Measurements from ENCODE around the gene RUSC2.

Gene RUSC2

GRCh38 chr9:35453786-35454185 lies 36.1 kb upstream of the RUSC2 start:
- H4K20me1 ChIP-seq (ENCODE audit: insufficient read depth) = no peaks in the 10 kb centered on the region

GRCh38 chr9:35464141-35465025 lies 25.5 kb upstream of the RUSC2 start:
- TF ChIP-seq CTCF (conservative IDR thresholded peaks at IDR 0.05; ENCODE audit: low read depth, low read length) = no peak
- no peaks in the 10 kb centered on the region for H3K79me2 ChIP-seq (ENCODE audit: insufficient read depth, low read depth)
- no peak overlapping the region for H3K9ac ChIP-seq
- H3K36me3 ChIP-seq (ENCODE audit: insufficient read depth) = no peaks in the 10 kb centered on the region
- H3K4me3 ChIP-seq (IDR thresholded peaks at IDR 0.05; ENCODE audit: insufficient read depth, low read depth, low read length) = no peak overlapping the region
- no peaks in the 10 kb centered on the region for H3K27me3 ChIP-seq (ENCODE audit: insufficient read depth, low read depth)
- H2AFZ ChIP-seq (ENCODE audit: low read depth) = no peak overlapping the region
- no peak overlapping the region for H3K27ac ChIP-seq
- H3K4me2 ChIP-seq = no peak overlapping the region
- H3K4me1 ChIP-seq (ENCODE audit: low read depth, poor library complexity, severe bottlenecking) = no peaks in the 10 kb centered on the region
- H4K20me1 ChIP-seq (ENCODE audit: insufficient read depth) = no peaks in the 10 kb centered on the region

More at GRCh38 chr9:35453786-35454185, 36.1 kb upstream of the RUSC2 start:
- no peak for TF ChIP-seq CTCF (conservative IDR thresholded peaks at IDR 0.05; ENCODE audit: low read depth, low read length)
- H3K4me3 ChIP-seq (IDR thresholded peaks at IDR 0.05; ENCODE audit: insufficient read depth, low read depth, low read length) = no peak overlapping the region
- no peaks in the 10 kb centered on the region for H3K36me3 ChIP-seq (ENCODE audit: insufficient read depth)
- no peak overlapping the region for H3K4me2 ChIP-seq
- H3K27ac ChIP-seq = no peak overlapping the region
- H3K4me1 ChIP-seq (ENCODE audit: low read depth, poor library complexity, severe bottlenecking) = no peaks in the 10 kb centered on the region
- no peaks in the 10 kb centered on the region for H3K27me3 ChIP-seq (ENCODE audit: insufficient read depth, low read depth)
- H2AFZ ChIP-seq (ENCODE audit: low read depth) = no peak overlapping the region
- no peaks in the 10 kb centered on the region for H3K79me2 ChIP-seq (ENCODE audit: insufficient read depth, low read depth)
- no peak overlapping the region for H3K9ac ChIP-seq

- H3K36me3 ChIP-seq (ENCODE audit: insufficient read depth) = no peaks in the 10 kb centered on the region
- TF ChIP-seq CTCF (conservative IDR thresholded peaks at IDR 0.05; ENCODE audit: low read depth, low read length) = no peak
- no peaks in the 10 kb centered on the region for H3K4me1 ChIP-seq (ENCODE audit: low read depth, poor library complexity, severe bottlenecking)
- H3K27me3 ChIP-seq (ENCODE audit: insufficient read depth, low read depth) = no peaks in the 10 kb centered on the region
- no peak overlapping the region for H3K4me3 ChIP-seq (IDR thresholded peaks at IDR 0.05; ENCODE audit: insufficient read depth, low read depth, low read length)
- H4K20me1 ChIP-seq (ENCODE audit: insufficient read depth) = no peaks in the 10 kb centered on the region
- no peak overlapping the region for H3K4me2 ChIP-seq
- no peak overlapping the region for H2AFZ ChIP-seq (ENCODE audit: low read depth)
- H3K79me2 ChIP-seq (ENCODE audit: insufficient read depth, low read depth) = no peaks in the 10 kb centered on the region
- no peak overlapping the region for H3K9ac ChIP-seq
- H3K27ac ChIP-seq = no peak overlapping the region
Observed at GRCh38 chr9:35470340-35470739, 19.6 kb upstream of the RUSC2 start.

GRCh38 chr9:35470894-35471293 lies 19.0 kb upstream of the RUSC2 start:
- no peaks in the 10 kb centered on the region for H3K4me1 ChIP-seq (ENCODE audit: low read depth, poor library complexity, severe bottlenecking)
- H3K27me3 ChIP-seq (ENCODE audit: insufficient read depth, low read depth) = no peaks in the 10 kb centered on the region
- TF ChIP-seq CTCF (conservative IDR thresholded peaks at IDR 0.05; ENCODE audit: low read depth, low read length) = no peak
- H3K4me3 ChIP-seq (IDR thresholded peaks at IDR 0.05; ENCODE audit: insufficient read depth, low read depth, low read length) = no peak overlapping the region
- no peak overlapping the region for H3K9ac ChIP-seq
- H2AFZ ChIP-seq (ENCODE audit: low read depth) = no peak overlapping the region
- H4K20me1 ChIP-seq (ENCODE audit: insufficient read depth) = no peaks in the 10 kb centered on the region
- H3K27ac ChIP-seq = no peak overlapping the region
- no peak overlapping the region for H3K4me2 ChIP-seq
- no peaks in the 10 kb centered on the region for H3K79me2 ChIP-seq (ENCODE audit: insufficient read depth, low read depth)
- no peaks in the 10 kb centered on the region for H3K36me3 ChIP-seq (ENCODE audit: insufficient read depth)

Data from KMS-11 (cell line).